ENCODE measurements around the gene DDC.

Gene DDC, protein sequence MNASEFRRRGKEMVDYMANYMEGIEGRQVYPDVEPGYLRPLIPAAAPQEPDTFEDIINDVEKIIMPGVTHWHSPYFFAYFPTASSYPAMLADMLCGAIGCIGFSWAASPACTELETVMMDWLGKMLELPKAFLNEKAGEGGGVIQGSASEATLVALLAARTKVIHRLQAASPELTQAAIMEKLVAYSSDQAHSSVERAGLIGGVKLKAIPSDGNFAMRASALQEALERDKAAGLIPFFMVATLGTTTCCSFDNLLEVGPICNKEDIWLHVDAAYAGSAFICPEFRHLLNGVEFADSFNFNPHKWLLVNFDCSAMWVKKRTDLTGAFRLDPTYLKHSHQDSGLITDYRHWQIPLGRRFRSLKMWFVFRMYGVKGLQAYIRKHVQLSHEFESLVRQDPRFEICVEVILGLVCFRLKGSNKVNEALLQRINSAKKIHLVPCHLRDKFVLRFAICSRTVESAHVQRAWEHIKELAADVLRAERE

DNA sequence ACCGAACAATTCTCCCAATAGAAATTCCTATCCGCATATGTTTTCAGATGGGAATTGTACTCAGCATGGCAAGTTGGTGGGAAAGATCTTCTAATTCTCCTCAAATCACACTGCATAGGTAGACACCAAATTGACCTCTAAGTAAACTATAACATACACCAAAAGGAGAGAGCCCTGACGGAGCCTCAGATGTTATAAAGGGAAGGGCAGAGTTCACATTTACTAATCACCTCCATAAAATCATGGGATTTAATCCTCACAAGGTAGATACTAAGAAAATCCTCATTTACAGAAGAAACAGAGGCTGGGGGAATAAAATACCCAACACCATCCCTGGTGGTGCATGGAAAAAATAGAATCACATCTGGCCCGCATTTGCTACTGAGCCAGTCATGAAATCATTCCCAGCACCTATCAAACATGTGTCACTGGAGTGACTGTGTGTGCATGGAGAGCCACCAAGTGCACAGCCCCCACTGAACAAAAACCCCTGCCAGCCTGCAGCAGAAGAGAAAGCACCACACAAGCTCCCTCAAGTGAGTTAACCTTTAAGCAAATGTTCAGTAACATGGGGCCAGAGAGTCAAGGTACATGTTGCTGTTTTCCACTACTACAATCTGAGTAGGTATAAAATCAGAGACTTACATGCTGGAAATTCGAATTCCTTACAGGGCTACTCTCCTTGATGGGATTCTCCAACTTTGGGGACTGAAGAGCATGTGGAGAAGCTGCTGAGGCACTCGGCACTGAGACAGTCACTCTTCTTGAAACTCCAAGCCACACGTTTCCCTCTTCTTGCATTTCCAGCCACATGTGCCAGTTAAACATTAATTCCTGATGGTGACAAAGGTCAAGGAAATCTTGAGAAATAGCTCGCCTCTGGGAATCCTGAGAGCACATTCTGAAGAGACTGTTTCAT lies at the start of gene DDC:
Gene DDC (minus strand): TSS at position 766 of the 919 bp plus-strand sequence. CDS start 21,320 bp downstream, outside the sequence.
- DNase-seq: no peak

DNA sequence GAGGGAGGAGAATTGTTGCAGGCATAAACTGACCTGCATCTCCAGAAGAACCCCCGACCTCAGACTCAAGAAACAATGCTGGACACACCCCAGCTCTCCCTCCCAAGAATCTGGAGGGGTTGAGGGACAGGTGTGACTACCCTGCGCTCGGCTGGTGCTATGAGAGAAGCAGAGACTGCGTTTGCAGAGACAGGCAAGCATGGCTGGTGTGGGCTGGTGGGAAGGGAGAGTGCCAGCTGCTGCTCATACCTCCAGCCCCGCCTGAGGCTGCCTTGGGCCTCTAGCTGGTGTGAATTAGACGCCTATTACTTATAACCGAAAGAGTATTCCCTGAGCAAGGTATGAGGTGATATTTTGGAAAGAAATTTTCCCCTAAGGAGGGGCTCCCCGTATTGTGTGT lies 48.3 kb upstream of the DDC start:
- DNase-seq: no peak

DNA sequence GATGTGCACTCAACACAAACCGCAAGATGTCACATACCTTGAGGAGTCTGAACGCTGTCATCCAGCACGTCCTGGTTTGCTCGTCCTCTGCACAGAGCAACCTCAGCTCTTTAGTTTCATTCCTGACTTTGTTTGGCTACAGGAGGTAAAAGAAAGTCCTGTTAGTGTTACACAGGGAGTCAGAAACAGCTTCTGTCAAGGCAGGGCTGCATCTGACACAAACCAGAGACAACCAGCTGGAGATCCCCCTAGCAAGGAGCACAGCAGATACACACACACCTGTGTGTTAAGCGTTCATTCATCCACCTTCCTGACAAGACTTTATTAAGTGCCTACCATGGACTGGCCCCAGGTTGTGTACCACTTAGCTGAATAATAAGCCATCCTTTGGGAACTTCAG lies 47.5 kb upstream of the DDC start:
- DNase-seq: no peak

DNA sequence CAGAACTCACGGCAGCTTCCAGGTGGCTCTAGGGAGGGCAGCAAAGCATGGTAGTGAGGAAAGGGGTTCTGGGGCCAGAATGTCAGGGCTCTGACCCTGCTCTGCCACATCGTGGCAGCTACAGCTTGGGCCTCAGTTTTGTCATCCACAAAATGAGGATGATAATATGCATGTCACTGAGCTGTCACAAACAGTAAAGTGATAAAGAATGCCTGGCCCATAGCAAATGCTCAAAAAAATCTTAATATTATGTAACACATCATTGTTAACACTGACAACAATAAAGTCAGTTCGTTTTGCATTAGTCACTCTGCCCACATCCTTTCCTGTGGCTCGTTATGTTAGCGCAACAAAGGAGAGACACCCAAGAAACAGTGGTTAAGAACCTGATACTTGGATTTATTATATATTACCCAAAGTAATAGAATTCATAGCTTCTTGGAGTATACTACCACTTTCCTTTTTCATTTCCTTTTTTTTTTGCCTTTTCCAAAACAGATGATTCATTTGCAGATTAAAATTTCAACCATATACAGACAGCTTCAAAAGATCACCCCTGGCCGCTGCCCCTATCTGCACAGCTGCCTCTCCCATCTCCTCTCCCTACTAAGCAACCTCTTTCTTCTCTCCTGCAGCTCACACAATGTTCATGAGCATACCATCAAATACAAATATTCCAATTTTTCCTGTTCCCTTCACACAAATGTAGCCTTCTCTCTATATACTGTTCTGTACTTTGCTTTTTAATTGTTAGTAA lies 45.5 kb upstream of the DDC start:
- DNase-seq: no peak

DNA sequence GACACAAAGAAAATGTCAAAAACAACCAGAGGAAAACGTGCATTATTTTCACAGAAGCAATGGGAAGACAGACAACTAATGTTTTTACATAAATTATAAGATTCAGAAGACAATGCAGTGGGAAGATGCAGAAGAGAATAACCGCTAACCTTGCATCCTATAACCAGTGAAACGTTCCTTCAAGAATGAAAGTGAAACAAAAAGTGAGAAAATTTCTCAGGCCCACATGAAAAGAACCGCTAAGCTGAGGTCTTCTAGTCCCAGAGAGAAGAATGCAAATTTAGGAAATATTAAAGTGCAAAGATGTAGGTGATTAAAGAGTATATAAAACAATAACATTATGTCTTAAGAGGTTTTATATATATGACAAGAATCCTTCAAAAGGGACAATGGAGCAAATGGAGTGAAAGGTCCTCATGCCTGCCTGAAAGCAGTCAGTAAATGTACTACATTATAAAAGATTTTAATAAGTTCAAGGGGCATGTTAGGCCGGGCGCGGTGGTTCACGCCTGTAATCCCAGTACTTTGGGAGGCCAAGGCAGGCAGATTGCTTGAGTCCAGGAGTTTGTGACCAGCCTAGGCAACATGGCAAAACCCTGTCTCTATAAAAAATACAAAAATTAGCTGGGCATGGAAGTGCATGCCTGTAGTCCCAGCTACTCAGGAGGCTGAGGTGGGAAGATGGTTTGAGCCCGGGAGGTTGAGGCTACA lies 43.1 kb upstream of the DDC start:
- DNase-seq: no peak

DNA sequence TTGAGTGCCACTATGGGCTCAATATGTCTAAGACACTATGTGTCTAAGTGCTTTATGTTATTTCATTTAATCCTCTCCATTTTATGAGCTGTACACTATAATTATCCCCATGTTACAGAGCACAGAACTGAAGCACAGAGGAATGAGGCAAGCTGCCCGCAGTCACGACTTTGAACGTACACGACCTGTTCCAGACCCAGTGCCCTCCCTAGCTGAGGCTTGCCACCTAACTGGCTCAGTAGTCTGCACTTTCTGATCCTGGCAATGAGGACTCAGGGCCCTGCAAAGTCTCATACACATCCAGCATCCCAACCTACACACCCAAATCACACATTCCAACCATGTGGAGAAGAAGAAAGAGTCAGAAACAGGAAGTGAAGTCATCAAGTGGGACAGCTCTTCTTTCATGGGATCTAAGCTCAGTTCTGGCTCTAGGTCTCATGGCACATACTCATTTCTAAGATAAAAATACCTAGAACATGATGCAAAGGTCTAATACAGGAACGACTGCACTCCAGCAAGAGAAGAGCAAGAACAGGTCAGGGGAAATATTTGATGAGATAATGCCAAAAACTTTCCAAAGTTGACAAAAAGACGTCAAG lies 42.4 kb upstream of the DDC start:
- peak; percentile 34 for DNase-seq

DNA sequence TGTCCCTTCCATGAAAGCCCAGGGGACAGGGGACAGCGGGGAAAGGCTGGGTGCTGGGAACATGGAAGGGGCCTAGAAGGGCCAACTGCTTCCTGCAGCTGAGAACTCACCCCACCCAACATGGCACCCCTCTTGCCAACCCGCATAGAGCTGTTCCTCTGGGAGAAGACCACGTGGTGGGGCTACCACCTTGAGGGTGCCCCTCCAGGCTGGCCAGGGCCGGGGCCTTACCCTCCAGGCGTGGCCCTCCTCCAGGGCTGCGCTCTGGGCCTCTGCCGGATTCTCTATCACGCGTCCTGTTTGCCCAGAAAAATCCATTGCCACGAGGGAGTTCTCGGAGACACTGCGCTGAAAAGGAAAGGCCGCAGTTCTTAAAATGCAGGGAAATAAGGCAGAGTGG lies 39.9 kb upstream of the DDC start:
- no peak for DNase-seq

DNA sequence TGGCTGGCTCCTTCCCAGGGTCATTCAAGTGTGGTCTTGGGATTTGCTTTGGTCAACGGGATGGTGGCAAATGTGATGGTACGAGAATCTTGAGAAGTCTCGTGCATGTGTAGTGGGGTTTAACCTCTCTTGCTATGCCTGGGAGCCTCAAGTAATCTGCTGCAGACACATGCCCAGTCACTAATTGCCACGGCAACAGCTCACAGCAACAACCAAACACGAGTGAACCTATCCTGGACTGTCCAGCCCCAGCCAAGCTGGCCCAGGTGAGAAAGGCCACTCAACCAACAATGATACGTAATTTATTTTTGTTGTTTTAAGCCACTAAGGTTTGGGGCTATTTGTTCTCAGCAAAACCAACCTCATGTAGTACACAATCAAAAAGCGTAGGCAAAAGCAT lies 38.1 kb upstream of the DDC start:
- DNase-seq: no peak

DNA sequence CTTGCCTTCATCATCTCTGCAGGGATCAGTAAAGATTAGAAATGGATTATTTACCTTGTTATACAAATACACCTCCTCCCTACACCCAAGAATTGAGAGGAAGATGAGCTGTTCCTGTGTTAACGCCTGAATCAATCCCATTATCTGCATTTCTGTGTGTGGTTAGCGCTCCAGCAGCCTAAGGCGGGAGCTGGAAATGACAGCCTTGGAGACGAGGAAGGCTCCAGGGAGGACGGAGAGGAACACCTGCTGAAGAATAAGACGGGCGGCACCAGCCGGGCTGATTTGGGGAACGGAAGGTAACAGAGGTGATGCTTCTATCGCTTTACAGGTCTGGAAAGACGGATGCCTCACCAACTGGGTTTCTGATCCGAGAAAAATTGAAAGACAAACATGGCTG lies 34.2 kb upstream of the DDC start:
- peak; percentile 93 for DNase-seq

DNA sequence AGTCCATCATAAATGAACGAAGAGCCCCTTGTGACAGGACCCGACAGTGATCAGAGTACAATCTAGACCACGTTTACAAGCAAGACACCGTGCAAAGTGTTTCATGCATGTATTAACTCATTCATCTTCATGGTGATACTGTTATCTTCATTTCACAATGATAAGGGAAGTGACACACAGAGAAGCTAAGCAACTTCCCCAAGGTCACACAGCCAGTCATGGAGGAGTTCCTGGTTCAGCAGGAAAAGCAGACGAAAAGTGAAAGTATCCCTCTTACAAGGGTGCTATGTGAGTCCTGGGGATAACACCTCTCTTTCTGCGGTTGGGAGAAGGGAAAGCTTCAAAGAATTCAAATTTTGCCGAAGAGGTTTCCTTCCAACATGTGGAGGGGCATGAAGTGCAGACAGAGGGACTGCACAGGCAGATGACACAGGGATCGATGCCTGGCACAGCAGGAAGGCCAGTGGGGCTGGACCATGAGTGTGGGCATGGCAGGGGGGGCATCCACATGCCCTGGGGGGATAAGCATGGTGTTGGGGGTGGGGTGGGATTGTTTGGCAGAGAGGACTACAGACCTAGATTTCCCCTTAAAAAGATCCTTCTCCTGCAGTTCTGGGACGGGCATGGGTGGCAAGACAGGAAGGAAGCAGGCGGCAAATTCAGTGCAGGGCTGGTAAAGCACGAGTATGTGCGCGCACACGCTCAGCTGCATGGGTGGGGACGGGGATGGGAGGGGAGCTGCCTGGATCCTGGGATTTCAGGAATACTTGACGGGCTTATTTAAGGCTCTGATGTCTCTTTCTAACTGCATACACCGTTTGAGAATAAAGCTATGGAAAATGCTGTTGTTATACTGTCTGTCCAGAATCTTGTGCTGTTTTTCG lies 33.5 kb upstream of the DDC start:
- DNase-seq: peak; percentile 87

DNA sequence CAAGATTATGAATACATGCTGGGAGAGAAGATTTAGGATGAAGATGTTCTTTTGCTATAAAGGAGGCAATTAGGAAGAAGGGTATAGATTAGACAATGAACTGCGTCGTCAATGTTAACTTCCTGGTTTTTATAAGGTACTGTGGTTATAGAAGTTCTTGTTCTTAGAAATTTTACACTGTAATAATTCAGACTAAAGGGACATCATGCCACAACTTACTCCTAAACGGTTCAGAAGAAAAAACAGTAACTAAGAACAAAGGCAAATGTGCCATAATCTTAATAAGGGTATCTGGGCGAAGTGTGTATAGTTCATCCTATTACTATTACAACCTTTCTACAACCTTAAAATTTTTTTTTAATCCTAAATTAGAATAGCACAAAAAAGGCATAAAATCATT lies 31.3 kb upstream of the DDC start:
- no peak for DNase-seq

DNA sequence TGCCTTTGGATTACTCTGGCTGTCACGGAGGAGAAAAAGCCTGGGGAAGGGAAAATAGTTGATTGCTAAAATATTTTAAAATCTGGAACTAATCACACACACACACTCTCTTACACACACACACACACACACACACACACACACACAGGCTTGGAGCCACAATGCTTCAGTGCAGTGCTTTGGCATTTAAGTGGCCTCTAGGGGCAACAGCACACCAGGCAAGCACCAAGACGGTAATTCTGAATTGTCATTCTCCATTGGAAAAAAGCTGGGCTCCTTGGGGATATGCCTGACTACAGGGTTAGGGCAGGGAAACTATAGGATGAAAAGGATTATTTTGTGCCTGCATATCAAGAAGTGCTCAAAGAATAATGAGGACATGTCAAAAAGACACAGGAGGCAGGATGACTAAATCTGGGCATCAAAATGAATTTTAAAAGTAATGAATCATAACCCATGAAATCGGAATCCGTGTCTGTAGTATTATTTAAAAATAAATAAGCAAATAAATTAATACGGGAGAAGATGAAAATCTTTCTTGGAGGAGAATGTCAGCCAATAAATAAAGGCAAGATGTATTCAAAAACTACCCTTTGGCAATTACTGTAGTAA lies 30.4 kb upstream of the DDC start:
- peak; percentile 82 for DNase-seq

DNA sequence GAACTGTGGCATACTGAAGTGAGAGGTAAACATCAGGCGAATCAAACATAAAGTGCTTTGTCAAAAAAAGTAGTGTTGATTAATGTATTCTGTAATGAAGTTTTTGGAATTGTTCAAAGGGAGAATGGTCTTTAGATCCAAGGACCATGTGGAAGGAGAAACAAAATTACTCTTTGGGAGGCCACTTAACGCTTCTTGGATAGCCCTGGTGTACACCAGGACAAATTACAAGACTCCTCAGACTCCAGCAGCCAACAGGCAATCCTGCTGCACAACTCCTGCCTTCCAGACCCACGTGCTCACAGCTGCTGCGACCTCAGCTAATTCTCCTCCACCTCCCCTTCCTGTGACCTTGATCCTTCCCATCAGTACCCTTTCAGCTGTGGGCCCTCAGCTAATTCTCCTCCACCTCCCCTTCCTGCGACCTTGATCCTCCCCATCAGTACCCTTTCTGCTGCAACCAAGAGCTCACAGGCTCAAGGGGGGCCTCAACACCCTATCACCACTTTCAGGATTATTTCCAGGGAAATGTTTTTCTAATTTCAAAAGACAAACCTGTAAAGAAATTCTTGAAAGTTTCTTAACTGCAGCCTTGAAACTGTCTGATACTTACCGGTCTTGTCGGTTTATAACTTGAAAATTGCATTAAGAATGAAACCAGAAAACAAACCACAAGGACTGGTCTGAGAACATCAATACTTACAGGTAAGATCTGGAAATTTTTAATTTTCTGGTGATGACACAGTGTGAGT lies 29.7 kb upstream of the DDC start:
- no peak for DNase-seq

DNA sequence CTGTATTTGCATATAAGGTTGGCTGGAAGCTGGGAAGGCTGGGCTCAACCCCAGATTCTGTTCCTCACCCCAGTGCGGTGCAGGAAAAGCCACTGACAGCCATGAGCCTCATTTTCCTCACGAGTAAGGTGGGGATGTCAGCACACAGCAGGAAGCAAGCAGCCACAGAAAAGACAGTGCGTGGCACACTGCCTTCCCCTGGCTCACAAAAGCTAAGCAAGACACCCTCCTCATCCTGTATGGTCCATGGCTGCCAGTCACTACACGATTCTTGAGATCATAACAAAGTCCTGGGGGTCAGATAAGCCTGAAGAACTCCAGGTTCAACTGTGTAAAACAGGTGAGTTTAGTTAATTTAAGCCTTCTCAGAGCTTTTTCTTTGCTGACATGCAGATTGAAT lies 28.9 kb upstream of the DDC start:
- DNase-seq: no peak

DNA sequence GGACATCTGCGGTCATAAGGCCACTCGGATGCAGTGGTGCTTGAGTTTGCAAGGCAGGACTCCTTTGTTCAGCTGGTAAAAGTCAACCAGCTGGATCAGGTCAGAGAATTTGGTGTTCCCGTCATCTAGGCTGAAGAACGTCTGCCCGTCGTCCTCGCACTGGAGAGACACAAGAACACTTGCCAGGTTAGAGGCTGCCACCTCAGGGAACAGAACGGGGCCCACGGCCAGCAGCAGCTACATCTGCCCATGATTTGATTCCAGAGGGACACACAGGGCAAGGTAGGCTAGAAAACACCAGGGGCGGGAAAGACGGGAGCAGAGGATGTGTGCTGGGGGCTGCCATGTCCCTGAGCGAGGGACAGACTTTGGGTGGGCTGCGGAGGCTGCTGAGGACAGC lies 27.7 kb upstream of the DDC start:
- no peak for DNase-seq

DNA sequence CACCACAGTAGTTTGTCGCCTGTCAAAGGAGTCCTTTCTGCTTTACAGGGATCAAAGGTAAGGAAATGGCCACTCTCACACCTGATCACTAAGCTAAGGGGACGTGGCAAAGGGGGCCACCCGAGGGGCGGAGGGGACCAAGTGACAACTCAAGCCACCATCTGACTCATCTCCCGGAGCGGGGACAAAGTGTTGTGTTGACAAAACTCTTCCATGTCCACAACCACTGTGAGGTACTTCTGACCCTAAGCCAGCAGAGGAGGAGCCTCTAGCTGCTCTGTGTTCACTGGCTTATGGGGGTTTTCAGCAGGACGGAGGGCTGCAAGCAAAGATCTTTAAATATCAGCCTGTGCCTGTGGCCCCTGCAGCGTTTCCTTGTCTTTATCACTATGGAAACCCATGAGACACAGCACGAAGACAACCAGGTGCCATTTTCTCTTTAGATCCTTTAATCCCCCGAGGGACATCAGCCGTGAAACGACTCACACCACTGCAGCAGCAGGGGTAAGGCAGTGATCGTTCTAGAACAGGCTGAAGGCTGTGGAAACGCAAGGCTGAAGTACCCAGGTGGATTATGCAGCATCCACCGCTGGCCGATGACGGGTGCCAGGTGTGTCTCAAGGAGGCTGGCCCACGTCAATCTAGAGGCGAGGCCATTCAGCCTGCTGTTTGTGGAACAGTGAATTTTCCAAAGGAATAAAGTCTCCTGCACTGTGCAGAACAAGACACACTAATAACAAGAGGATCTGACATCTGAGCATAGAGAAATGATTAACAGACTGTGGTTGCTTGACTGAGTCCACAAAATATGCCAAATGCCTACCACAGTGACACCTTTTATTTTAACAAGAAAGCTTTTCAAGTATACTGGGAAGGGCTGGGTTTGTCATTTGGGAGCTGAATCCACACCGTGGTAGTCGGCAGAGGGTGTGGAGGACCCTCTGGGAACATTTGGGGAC lies 26.6 kb upstream of the DDC start:
- DNase-seq: peak; percentile 90

DNA sequence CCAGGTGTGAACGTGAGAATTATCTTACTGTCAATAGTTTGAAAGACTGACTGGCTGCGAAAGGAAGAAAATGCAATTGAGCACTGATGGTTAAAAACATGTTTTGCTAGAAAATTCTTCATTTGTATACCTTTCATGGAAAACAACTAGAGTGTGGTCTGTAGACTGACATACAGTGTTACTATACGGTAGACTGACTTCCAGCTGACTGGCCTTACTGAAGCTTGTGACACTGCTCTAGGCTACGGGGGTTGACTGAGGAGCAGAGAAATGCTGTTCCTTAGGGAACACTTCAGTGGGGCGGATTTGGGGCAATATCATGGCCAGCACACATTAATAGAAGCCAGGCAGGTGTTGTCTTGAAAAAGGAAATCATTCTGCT lies 25.9 kb upstream of the DDC start:
- DNase-seq: peak; percentile 55

DNA sequence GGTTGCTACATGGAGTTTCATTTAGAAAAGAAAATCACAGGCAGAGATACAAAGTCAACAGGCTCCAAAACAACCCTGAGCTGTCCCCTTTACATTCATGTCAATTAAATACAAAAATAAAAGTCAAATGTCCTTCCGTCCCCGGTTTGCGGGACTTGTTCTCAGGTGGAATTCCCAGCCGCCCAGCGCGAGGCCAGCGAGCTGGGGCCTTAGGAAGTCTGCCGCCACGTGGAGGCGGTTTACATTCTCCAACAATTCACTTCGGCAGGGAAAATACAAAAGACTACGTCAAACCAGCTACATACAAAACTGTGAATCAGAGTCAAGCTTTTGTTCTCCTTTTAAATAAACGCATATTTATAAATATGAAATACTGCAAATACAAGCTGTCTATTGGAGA lies 25.3 kb upstream of the DDC start:
- no peak for DNase-seq

DNA sequence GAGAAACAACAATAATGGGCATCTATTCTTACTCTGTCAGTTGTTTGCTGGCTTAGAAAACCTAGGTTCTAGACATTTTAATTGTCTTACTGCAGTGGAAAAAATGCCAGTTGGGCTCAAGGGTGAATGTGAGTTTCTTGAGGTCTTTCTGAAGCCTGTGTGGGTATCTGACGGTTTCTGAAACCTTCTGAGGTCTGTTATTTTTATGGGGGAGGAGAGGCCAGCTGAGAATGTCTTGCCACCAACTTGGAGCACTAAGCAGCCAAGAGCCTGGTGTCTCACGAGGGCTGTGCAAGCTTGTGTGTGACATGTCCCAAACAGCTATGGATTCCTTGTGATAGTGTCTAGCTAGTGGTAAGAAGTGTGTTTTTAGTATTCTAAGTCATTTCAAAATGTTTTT lies 24.2 kb upstream of the DDC start:
- DNase-seq: no peak
